ENCODE data around the gene LMO7. TPM values are rescaled to one million over a fixed set of nuclear protein-coding genes. Genes with fewer than 3 reads are reported as not detected.

Gene LMO7
- total RNA-seq, 2 donors from 2014 or later, result 27.4 to 28.8 TPM

DNA sequence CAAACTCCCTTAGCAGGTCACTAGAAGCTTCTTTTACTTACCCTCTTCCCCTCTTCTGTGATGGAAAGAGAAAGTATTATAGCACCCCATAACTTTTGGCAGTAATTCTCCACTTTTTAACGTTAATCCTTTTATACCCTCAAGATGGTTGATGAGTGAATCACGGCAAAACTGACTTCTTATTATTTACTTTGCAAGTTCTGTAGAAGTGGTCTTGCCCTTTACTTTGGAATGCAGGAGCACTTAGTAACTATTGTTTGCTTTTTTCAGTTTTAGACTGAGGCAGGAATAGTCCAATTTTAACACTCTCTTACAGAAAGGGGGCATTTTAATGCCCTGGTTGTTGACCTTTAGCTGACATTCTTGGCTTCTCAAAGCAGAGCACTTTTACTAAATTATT is 260.1 kb downstream of the LMO7 start:
- intact Hi-C loops (cut with DNase I), result no loop called here
- no peak for DNase-seq (ENCODE audit: low spot score)

DNA sequence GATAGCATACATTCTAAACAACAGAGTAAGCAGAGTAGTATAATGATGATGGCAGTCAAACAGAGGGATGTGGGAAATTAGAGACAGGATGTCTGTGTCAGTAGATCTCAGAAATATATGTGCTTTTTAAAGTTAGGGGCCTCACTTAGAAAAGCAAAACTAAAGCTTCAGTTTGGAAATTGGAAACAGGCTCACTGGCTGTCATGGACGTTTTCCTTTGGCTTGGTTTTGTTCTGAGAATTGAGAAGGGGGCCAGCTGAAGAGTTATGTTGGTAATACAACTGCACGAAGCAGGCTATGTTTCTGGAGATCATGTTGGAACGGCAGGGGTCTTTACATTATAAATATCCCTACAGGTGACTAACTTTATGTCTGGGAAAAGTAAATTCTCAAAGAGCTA is 261.3 kb downstream of the LMO7 start:
- DNase-seq (ENCODE audit: low spot score), result no peak
- intact Hi-C loops (cut with DNase I), result no loop called here

DNA sequence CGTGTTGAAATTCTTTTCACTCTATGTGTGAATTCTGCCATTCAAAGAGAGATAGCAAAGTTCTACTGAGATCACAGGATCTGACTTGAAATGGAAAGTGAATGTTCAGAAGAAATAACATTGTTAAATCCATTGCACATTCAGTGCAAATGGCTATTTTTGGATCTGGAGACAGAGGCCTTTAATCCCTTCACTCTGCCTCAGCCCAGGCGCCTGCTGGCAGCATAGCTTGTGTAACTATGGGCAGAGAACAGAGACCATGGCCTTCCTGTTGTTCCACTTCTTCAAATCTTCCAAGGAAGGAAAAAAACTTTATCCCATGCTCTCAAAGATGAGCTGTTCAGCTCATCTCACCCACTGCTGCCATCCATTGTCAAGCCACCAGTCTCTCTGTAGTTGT is 265.4 kb downstream of the LMO7 start:
- no peak for DNase-seq (ENCODE audit: low spot score)
- intact Hi-C loops (cut with DNase I), result no loop called here

GRCh38 chr13:75902166-75903104 is 266.3 kb downstream of the LMO7 start:
- intact Hi-C loops (cut with DNase I), result no loop called here
- no peak for DNase-seq (ENCODE audit: low spot score)

DNA sequence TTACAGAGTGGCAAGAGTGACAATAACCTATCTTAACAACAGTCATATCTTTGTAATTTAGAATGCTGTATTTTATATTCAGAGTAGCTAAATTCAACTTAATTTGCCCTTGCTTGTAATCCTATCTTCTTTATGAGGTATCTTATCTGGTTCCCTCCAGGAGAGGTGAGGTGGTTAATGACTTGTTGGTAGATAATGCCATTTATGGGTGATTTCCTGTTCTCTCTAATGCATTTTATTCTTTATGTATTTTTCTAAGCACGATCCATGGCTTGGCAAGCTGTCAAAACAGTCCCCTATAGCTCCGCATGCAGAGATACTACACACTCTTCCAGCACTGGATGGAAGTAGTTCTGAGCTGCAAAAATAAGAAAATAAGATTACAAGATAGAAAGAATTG is 267.9 kb downstream of the LMO7 start:
- intact Hi-C loops (cut with DNase I), result no loop called here

GRCh38 chr13:75906315-75906714 is 270.2 kb downstream of the LMO7 start:
- DNase-seq (ENCODE audit: low spot score), result no peak
- intact Hi-C loops (cut with DNase I), result no loop called here

More for the DNA sequence above, 267.9 kb downstream of the LMO7 start:
- no peak for DNase-seq (ENCODE audit: low spot score)

GRCh38 chr13:75907044-75907443 is 270.9 kb downstream of the LMO7 start:
- intact Hi-C loops (cut with DNase I), result no loop called here
- DNase-seq (ENCODE audit: low spot score), result no peak

DNA sequence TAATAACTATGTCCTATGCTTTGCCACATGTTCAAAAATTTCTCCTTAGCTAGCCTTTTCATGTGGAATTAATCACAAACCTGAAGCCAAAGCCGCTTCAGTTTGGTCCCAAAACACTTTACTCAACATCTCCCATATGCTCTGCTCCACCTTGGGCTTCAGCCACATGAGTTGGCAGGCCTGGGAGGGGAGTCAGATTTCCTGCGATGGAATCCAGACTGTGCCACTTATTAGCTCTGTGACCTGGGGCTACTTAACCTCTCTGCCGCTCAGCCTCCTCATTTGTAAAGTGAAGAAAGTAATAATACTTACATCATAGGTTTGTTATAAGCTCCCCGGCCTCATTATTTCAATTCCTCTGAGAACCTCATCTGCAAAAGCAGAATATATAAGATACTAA is 272.0 kb downstream of the LMO7 start:
- intact Hi-C loops (cut with DNase I), result no loop called here
- DNase-seq (ENCODE audit: low spot score), result no peak

Other genes with a start within 250 kb of the LMO7 start
- gene TBC1D4, start 154.2 kb upstream of the LMO7 start, total RNA-seq, result 10 to 100 TPM; 14.9 to 20.3 TPM
- 100 to 1,000 TPM; 173 to 201 TPM for gene COMMD6, start 98.5 kb upstream of the LMO7 start, total RNA-seq
- 10 to 100 TPM; 29.2 to 39.9 TPM for gene UCHL3, start 86.5 kb upstream of the LMO7 start, total RNA-seq